DLD1 (cell line): Measurements from ENCODE around the gene LRP2.

Source experiments
- in situ Hi-C: cut with HindIII; loops from 2 replicates; pipeline ENCODE4 v1.10.0; 2017; ENCODE audit warnings: low sequenced_read_pairs

LRP2 gene

GRCh38 chr2:169131587-169132512 lies 230.5 kb downstream of the LRP2 start:
- in situ Hi-C loops, result no loop called here

GRCh38 chr2:169129703-169130243 lies 232.6 kb downstream of the LRP2 start:
- in situ Hi-C loops, result no loop called here

- in situ Hi-C loops, result no loop called here
These were observed 242.5 kb downstream of the LRP2 start for GRCh38 chr2:169119851-169120250.

- in situ Hi-C loops, result no loop called here
These were observed 243.1 kb downstream of the LRP2 start for GRCh38 chr2:169119123-169119760.

GRCh38 chr2:169118060-169118459 lies 244.3 kb downstream of the LRP2 start:
- in situ Hi-C loops, result no loop called here

- in situ Hi-C loops, result no loop called here
These were observed 245.3 kb downstream of the LRP2 start for GRCh38 chr2:169116993-169117392.

GRCh38 chr2:169116327-169116726 lies 246.0 kb downstream of the LRP2 start:
- in situ Hi-C loops, result no loop called here

GRCh38 chr2:169114056-169114455 lies 248.3 kb downstream of the LRP2 start:
- in situ Hi-C loops, result no loop called here

GRCh38 chr2:169112841-169113240 lies 249.5 kb downstream of the LRP2 start:
- in situ Hi-C loops, result no loop called here

GRCh38 chr2:169110916-169111315 lies 251.4 kb downstream of the LRP2 start:
- in situ Hi-C loops, result no loop called here

- in situ Hi-C loops, result no loop called here
These were observed 251.9 kb downstream of the LRP2 start for GRCh38 chr2:169110419-169110818.

GRCh38 chr2:169109502-169110409 lies 252.6 kb downstream of the LRP2 start:
- in situ Hi-C loops, result no loop called here

GRCh38 chr2:169108099-169108884 lies 254.0 kb downstream of the LRP2 start:
- in situ Hi-C loops, result no loop called here

GRCh38 chr2:169107645-169108044 lies 254.7 kb downstream of the LRP2 start:
- in situ Hi-C loops, result no loop called here

GRCh38 chr2:169106563-169107545 lies 255.5 kb downstream of the LRP2 start:
- in situ Hi-C loops, result no loop called here

GRCh38 chr2:169106134-169106533 lies 256.2 kb downstream of the LRP2 start:
- in situ Hi-C loops, result no loop called here

GRCh38 chr2:169105476-169105875 lies 256.9 kb downstream of the LRP2 start:
- in situ Hi-C loops, result no loop called here

GRCh38 chr2:169104848-169105247 lies 257.5 kb downstream of the LRP2 start:
- in situ Hi-C loops, result no loop called here

- in situ Hi-C loops, result loop anchor here (25.0 kb wide), 1 partner anchor 133 kb away; no protein-coding TSS in a partner anchor
These were observed 266.7 kb downstream of the LRP2 start for GRCh38 chr2:169095621-169096105.
